HUES6 (cell line): ENCODE data around the gene TENT4B.
A peak's percentile ranks its signal among the peaks of the same experiment; 100 is the strongest.

ENCODE experiments used
- H3K27ac ChIP-seq: 2 replicates; pipeline ENCODE4 v1.7.0; 2013; ENCODE audit warnings: low read depth, mild to moderate bottlenecking, low read length, inconsistent platforms
- H3K27me3 ChIP-seq: 2 replicates; pipeline ENCODE4 v1.6.1; 2013; ENCODE audit warnings: low read length; ENCODE audit not compliant: control insufficient read depth, insufficient read depth
- H3K36me3 ChIP-seq: 2 replicates; pipeline ENCODE4 v1.6.1; 2013; ENCODE audit warnings: low read length; ENCODE audit not compliant: control insufficient read depth, insufficient read depth
- H3K4me1 ChIP-seq: 2 replicates; pipeline ENCODE4 v1.6.1; 2013; ENCODE audit warnings: low read length; ENCODE audit not compliant: control insufficient read depth, insufficient read depth
- H3K4me3 ChIP-seq: 2 replicates; pipeline ENCODE4 v1.5.1; 2013; ENCODE audit warnings: low read depth, low read length
- H3K9ac ChIP-seq: one replicate; pipeline ENCODE4 v1.6.1; 2013; ENCODE audit warnings: mild to moderate bottlenecking, low read length
- H3K9me3 ChIP-seq: 2 replicates; pipeline ENCODE4 v1.6.1; 2013; ENCODE audit warnings: low read depth, low read length; ENCODE audit not compliant: control insufficient read depth, insufficient read depth

TENT4B gene

DNA sequence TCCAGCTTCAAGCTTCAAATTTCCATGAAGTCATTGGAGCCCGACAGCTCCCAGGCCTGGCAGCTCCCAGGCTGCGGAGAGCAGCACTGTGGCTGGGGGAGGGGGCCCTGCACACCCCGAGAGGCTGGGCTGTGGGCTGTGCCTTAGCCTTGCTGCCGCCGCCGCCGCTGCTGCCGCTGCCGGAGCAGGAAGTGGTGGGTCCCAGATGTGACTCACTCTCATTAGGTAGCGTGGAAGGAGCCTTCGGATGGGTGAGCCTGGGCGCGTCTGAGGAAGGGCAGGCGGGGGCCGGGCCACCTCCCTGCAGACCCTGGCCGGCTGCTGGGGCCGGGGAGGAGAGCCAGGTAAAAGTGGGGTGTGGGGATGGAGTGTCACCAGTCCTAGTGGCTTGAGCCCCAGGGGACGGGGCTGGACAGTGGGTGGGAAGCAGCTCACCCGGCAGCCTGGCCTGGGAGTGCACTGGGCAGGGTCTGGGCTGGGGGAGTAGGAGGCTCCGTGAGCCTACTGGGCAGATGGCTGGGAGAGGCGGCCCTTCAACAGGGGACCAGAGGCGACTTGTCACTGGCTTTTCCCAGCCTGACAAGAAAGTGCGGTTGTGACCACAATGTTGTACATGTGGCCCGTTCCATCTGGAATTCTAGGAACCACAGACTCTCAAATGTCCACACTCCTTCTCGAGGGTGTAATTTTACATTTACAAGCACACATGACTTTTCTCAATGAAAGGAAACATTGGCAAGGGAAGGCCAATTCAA is 113.4 kb downstream of the TENT4B start, which contains the start of gene ADCY7:
Gene ADCY7, plus strand, starts transcription at position 215 of the 755 bp plus-strand sequence. CDS start 21,629 bp downstream, outside the sequence.
- H3K36me3 ChIP-seq, result no peaks in the 10 kb centered on the region
- peaks cover 24% of the 10 kb centered on the region for H3K4me1 ChIP-seq
- no peaks in the 10 kb centered on the region for H3K27me3 ChIP-seq
- peak within 1 kb of the TSS; percentile 40; the same call in 1 of the 2 replicates for H3K4me3 ChIP-seq
- H3K9me3 ChIP-seq, result no peaks in the 10 kb centered on the region
- H3K9ac ChIP-seq, result no peak within 1 kb of the TSS
- peak within 1 kb of the TSS; percentile 50; the same call in 1 of the 2 replicates for H3K27ac ChIP-seq

DNA sequence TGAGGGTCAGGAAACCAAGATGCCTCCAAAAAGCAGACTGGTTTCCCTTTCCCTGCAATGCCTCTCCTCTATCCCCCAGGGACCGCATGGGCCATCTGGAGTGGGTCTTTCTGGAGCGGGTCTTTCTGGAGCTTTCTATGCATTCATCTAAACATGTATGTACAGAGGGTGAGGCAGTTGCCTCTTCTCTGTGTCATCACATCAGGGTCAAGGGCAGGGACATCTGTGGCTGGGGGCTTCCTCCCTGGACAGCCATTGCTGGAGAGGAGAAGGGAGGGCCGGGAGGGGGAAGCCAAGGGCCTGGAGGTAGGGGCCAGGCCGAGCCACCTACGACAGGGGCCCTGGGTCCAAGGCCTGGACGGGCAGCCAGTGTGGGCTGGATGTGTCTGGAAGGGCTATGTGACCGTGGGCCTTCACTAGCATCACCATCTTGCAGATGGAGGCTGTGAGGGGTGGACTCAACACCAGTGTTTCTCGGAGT is 114.1 kb downstream of the TENT4B start:
- H3K4me1 ChIP-seq, result peaks cover 24% of the 10 kb centered on the region
- H3K4me3 ChIP-seq, result no peak overlapping the region; the same call in 1 of the 2 replicates

DNA sequence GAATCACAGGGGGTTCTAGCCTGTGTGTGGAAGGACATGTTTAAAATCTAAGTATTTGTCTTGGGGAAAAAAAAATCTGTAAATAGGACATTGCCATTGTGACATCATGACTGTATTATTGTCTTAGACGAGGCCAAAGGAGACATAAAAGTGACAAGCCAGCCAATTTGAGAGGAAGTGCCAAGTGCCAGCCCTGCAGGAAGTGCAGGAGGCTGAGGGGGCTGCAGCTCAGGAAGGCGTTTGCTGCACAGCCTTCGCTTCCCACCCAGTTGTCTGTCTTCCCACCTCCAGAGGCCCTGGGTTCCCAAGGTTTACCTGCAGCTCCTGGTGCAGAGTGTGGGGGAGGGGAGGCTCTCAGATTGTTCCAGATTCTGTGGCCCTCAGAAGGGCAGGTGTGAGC is 114.5 kb downstream of the TENT4B start:
- Histone ChIP-seq H3K4me1 (peaks cover 26% of the 10 kb centered on the region), H3K4me3 (no peak overlapping the region), H3K9me3 (no peaks in the 10 kb centered on the region), H3K27me3 (no peaks in the 10 kb centered on the region), H3K27ac (no peak overlapping the region), H3K36me3 (no peaks in the 10 kb centered on the region), H3K9ac (no peak overlapping the region)

More for the DNA sequence above, 114.1 kb downstream of the TENT4B start:
- Histone ChIP-seq H3K36me3 (no peaks in the 10 kb centered on the region), H3K9me3 (no peaks in the 10 kb centered on the region), H3K9ac (no peak overlapping the region), H3K27me3 (no peaks in the 10 kb centered on the region), H3K27ac (no peak overlapping the region)

DNA sequence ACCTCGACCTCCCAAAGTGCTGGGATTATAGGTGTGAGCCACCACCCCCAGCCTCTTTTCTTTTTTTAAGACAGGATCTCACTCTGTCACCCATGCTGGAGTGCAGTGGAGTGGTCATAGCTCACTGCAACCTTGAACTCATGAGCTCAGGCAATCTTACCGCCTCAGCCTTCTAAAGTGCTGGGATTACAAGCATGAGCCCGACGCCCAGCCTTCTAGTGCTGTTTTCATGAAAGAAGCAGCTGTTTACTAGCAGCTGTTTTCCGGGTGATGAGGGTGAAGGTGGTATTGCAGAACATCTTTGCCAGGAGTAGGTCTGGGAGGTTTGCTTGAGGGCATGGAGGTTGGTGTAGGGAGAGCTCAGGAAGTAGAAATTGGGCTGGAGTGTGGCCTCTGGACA is 115.2 kb downstream of the TENT4B start:
- Histone ChIP-seq H3K9me3 (no peaks in the 10 kb centered on the region), H3K9ac (no peak overlapping the region), H3K4me3 (no peak overlapping the region), H3K4me1 (peaks cover 26% of the 10 kb centered on the region), H3K27ac (no peak overlapping the region), H3K36me3 (no peaks in the 10 kb centered on the region), H3K27me3 (no peaks in the 10 kb centered on the region)

DNA sequence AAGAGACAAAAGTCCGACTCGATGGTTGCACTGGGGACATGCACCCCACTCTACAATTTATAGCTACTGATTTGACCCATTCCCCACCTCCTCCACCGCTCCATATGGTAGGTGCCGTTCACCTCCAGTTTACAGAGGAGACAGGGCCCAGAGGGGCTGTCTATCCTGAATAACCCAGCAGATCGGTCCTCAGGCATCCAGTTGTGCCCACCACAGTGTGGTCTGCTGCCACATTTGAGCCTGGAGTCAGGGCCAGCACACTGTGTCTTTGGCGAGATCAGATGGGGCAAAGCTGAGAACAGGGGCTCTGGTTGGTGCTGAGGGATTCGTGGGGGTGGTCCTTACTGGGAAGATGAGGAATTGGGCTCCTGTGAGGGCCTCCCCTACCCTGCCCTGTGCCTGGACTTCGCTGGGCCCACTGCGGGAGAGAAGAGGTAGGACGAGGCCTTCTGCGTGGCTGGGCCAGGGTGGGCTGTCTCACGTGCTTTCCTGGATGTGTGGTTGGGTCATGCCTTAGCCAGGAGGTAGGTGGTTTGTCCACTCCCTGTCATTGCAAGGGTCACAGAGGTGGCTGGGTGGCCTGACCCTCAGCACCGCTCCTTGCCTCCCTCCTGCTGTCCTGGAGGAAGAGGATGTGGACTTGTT is 116.1 kb downstream of the TENT4B start:
- H3K27ac ChIP-seq, result no peak overlapping the region
- H3K9ac ChIP-seq, result no peak overlapping the region
- H3K36me3 ChIP-seq, result no peaks in the 10 kb centered on the region
- H3K4me3 ChIP-seq, result no peak overlapping the region
- peaks cover 26% of the 10 kb centered on the region for H3K4me1 ChIP-seq
- H3K27me3 ChIP-seq, result no peaks in the 10 kb centered on the region
- no peaks in the 10 kb centered on the region for H3K9me3 ChIP-seq

DNA sequence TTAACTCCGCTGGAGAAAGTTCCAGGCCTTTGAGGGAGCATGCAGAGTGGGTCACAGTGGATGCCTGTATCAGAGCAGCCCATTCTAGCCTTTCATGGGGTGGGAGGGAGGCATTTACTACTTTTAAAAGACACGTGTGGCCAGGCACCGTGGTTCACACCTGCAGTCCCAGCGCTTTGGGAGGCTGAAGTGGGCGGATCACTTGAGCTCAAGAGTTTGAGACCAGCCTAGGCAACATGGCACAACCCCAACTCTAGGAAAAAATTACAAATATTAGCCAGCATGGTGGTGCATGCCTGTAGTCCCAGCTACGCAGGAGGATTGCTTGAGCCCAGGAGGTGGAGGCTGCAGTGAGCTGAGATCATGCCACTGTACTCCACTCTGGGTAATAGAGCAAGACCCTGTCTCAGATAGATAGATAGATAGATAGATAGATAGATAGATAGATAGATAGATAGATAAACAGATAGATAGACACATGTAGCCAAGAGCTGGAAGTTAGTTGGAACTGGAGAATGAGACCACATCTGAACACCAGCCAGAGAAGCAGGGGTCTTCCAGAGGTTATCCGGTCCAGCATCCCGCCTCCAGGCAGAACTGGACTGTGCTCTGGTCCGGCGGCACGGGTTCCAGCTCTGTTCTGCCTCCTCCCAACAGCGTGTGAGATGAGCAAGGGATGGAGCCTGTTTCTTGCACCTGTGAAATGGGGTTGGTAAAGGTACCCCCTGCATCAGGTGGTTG is 116.8 kb downstream of the TENT4B start:
- Histone ChIP-seq H3K27ac (no peak overlapping the region), H3K4me1 (peaks cover 26% of the 10 kb centered on the region), H3K9me3 (no peaks in the 10 kb centered on the region), H3K27me3 (no peaks in the 10 kb centered on the region), H3K4me3 (no peak overlapping the region), H3K9ac (no peak overlapping the region), H3K36me3 (no peaks in the 10 kb centered on the region)

DNA sequence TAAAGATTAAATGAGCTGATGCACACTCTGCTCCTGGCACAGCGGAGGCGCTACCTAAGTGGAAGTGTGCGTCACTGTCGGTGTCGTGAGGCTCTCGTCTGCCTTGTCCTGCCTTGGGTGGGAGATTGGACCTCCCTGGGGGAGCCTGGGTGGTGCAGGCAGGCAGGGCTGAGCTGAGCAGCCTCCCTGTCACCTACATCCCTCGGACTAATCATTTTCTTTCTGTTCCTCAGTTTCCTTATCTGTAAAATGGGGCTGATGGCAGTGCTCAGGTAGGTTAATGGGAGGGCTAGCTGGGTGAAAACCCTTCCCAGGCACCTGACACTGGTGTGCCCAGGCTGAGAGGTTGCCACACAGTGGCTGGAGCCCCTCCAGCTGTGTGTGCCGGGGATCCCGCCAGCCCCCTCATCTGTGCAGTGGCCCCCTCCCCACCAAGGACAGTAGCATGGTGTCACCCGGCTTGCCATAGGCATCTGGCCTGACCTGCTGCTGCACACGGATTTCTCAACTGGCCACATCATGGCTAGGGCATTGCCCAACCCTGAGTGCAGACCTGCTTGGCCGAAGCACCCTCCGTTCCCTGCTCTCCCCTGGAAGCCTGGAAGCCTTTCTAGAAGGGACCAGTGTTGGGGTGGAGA is 117.5 kb downstream of the TENT4B start:
- H3K36me3 ChIP-seq, result no peaks in the 10 kb centered on the region
- no peak overlapping the region for H3K27ac ChIP-seq
- peaks cover 23% of the 10 kb centered on the region for H3K4me1 ChIP-seq
- no peaks in the 10 kb centered on the region for H3K9me3 ChIP-seq
- no peak overlapping the region for H3K9ac ChIP-seq
- H3K27me3 ChIP-seq, result no peaks in the 10 kb centered on the region
- H3K4me3 ChIP-seq, result no peak overlapping the region

DNA sequence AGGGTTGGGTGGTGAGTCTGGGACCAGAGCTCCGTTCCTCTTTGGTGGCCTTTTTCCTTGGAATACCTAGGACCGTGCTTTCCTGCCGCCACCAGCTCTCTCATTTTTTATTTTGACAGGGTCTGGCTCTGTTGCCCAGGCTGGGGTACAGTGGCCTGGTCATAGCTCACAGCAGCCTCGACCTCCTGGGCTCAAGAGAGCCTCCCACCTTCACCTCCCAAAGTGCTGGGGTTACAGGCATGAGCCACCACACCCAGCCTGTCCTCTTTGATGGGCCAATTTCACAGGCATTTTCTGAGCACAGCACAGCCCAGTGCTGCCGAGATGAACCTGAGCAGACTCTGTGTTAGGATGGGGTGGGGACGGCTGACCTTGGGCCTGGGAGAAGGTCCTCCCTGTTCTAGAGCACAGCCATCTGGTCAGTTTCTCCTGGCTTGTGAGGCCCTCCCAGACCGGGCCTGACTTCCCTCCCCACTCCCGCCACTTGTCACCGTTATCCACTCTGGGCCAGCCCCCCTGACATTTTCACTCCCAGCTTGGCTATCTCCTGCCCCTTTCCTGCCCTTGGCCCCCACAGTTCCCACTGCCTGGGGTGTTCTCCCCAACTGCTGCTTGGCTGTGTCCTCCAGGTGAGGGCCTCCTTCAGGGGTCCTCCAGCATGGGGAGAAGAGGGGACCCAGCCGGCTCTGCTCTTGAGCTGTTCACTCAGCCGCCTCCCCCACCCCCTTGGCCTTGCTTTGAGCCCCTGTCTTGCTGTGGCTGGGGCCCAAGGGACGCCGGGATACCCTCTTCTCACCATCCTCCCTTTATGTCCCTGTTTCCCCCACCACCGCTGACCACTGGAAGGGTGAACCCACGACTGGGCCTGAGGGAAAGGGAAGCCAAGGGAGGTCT is 118.3 kb downstream of the TENT4B start:
- H3K36me3 ChIP-seq, result no peaks in the 10 kb centered on the region
- no peak overlapping the region for H3K4me3 ChIP-seq
- H3K4me1 ChIP-seq, result peaks cover 15% of the 10 kb centered on the region
- no peaks in the 10 kb centered on the region for H3K9me3 ChIP-seq
- no peak overlapping the region for H3K9ac ChIP-seq
- H3K27me3 ChIP-seq, result no peaks in the 10 kb centered on the region
- no peak overlapping the region for H3K27ac ChIP-seq

DNA sequence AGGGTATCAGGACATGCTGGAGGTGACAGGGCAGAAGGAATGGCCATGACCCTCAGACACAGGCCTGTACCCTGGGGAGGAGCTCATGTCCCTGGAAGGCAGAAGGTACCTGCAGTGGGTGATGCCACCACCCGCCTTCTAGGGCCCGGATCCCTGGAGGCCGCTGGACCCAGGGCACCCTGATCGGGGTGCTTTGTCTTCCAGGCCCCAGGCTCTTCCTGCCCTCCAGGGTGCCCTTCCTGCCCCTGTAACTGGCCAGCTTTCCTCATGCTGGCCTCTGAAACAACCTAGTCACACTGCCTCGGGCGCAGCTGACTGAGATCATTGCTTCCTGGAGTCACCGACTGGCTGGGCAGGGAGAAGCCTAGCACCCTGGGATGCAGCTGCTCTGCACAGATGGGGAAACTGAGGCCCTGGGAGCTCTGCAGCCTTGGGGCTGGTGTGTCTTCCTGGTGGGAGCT is 119.0 kb downstream of the TENT4B start:
- no peak overlapping the region for H3K27ac ChIP-seq
- H3K9ac ChIP-seq, result no peak overlapping the region
- no peaks in the 10 kb centered on the region for H3K9me3 ChIP-seq
- H3K4me3 ChIP-seq, result no peak overlapping the region
- peaks cover 8% of the 10 kb centered on the region for H3K4me1 ChIP-seq
- H3K27me3 ChIP-seq, result no peaks in the 10 kb centered on the region
- no peaks in the 10 kb centered on the region for H3K36me3 ChIP-seq
